ENCODE results near the gene SORCS2. TPM values are rescaled to one million over a fixed set of nuclear protein-coding genes. Genes with fewer than 3 reads are reported as not detected.

The SORCS2 gene
- total and polyA plus RNA-seq, 8 donors: 4.6 to 9.7 (median 7.2) TPM

DNA sequence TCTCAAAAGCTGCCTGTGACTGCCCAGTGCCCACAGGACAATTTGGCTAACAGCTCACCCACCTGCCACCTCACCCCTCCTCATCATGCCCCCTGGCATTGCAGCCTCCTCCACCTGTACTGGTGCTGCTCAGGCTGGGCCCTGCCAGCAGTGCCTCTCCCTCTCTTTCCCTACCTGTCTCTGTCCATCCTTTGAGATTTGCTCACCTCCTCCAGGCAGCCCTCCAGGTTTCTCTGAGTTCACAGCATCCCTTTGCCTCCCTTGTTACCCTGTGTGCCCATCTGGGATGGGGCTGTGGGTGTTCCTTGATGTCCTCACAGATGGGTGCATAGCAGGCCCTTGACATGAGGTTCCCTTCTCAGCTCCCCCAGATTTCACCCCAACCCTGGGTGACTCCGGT, 522.4 kb downstream of the SORCS2 start:
- intact Hi-C loops (cut with DNase I): no loop called here
- TF ChIP-seq CTCF (IDR thresholded peaks at IDR 0.05): no peak
- Histone ChIP-seq H3K27me3 (peaks cover 0 to 9% of the 10 kb centered on the region in 2 donors), H3K4me1 (no peaks in the 10 kb centered on the region), H3K9me3 (peaks cover 0 to 4% of the 10 kb centered on the region in 2 donors), H3K4me3 (no peak overlapping the region), H3K36me3 (no peaks in the 10 kb centered on the region), H3K27ac (no peak overlapping the region)
- ATAC-seq (no peak), DNase-seq (peak in 1 of 4 donors; percentile 34)

DNA sequence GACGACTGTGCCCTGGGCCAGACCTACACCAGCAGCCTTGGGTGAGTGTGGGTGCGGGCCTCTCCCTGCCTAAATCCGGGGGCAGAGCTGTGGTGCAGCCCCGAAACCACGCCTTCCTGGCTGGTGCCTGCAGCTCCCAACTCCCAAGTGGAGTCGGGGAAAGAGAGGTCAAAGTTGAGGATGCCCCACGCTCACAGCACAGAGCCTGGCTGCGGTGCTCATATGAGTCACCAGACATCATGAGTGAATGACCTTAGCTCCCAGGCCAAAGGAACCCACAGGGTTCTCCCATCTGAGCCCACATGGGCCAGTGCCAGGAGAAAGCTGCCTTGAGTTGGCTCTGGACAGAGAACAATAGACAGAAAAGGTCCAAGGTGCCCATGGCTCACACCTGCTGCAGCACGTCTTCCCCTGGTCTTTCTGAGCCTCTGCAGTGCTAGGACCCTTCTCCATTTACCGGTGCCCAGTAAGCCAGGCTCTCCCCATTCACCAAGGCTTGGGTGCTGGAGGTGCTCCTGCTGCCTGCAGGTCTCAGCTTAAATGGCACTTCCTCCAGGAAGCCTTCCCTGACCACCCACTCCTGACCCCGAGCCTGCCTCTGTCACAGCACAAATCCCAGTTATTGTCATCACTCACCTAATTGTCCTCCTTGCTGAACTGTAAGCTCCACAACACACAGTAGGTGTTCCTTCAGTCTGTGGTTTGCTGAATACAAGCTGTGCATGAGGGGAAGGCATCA, 523.1 kb downstream of the SORCS2 start:
- no peaks in the 10 kb centered on the region for H3K36me3 ChIP-seq
- ATAC-seq: no peak
- peaks cover 0 to 16% of the 10 kb centered on the region in 2 donors for H3K27me3 ChIP-seq
- no peak overlapping the region for H3K4me3 ChIP-seq
- no peaks in the 10 kb centered on the region for H3K4me1 ChIP-seq
- peak in 1 of 4 donors; percentile 55 for DNase-seq
- intact Hi-C loops (cut with DNase I): no loop called here
- peaks cover 0 to 4% of the 10 kb centered on the region in 2 donors for H3K9me3 ChIP-seq
- no peak overlapping the region for H3K27ac ChIP-seq
- no peak for TF ChIP-seq CTCF (IDR thresholded peaks at IDR 0.05)

GRCh38 chr4:7716010-7716721, 523.8 kb downstream of the SORCS2 start:
- Histone ChIP-seq H3K36me3 (no peaks in the 10 kb centered on the region), H3K9me3 (peaks cover 0 to 4% of the 10 kb centered on the region in 2 donors), H3K4me1 (no peaks in the 10 kb centered on the region), H3K27me3 (peaks cover 0 to 24% of the 10 kb centered on the region in 2 donors), H3K27ac (no peak overlapping the region), H3K4me3 (no peak overlapping the region)
- intact Hi-C loops (cut with DNase I): no loop called here
- no peak for TF ChIP-seq CTCF (IDR thresholded peaks at IDR 0.05)
- no peak for ATAC-seq
- DNase-seq: no peak

- peak in 1 of 4 donors; percentile 30 for DNase-seq
- Histone ChIP-seq H3K4me1 (no peaks in the 10 kb centered on the region), H3K27ac (no peak overlapping the region), H3K36me3 (no peaks in the 10 kb centered on the region), H3K9me3 (peaks cover 0 to 4% of the 10 kb centered on the region in 2 donors), H3K4me3 (no peak overlapping the region), H3K27me3 (peaks cover 0 to 30% of the 10 kb centered on the region in 2 donors)
- ATAC-seq: no peak
- intact Hi-C loops (cut with DNase I): no loop called here
- TF ChIP-seq CTCF (IDR thresholded peaks at IDR 0.05): no peak
These were observed 524.8 kb downstream of the SORCS2 start for GRCh38 chr4:7717161-7717560.

DNA sequence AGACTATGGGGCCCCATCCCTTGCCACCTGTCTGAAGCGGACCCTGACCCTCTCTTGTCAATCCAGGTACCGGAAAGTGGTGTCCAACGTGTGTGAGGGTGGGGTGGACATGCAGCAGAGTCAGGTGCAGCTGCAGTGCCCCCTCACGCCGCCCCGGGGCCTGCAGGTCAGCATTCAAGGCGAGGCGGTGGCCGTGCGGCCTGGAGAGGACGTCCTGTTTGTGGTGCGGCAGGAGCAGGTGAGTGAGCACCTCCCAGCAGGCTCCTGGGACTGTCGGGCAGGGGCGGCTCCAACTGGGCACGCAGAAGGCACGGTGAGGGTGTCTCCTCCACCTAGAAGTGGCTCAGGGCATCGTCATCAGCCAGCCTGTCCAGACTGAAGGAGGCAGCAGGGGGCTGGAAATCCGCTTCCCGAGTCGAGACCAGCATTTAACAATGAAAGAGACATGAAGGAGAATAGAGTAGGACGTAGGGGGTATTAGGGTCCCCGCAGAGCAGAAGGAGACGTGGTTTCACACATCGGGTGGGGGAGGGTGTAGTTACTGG, 525.7 kb downstream of the SORCS2 start:
- H3K9me3 ChIP-seq: peaks cover 0 to 4% of the 10 kb centered on the region in 2 donors
- no peaks in the 10 kb centered on the region for H3K4me1 ChIP-seq
- no peak overlapping the region for H3K27ac ChIP-seq
- no peaks in the 10 kb centered on the region for H3K36me3 ChIP-seq
- intact Hi-C loops (cut with DNase I): no loop called here
- no peak for TF ChIP-seq CTCF (IDR thresholded peaks at IDR 0.05)
- H3K27me3 ChIP-seq: peaks cover 0 to 33% of the 10 kb centered on the region in 2 donors
- peak in 1 of 4 donors; percentile 74 for DNase-seq
- no peak overlapping the region for H3K4me3 ChIP-seq
- no peak for ATAC-seq

Data from left lung (tissue), 10 donors.